ENCODE data around the gene GALNS.

- TF ChIP-seq CTCF (IDR thresholded peaks at IDR 0.05) (no peak), EZH2 (IDR thresholded peaks at IDR 0.05; ENCODE audit: borderline replicate concordance, insufficient read depth, low read depth, low read length, poor library complexity, severe bottlenecking) (no peak)
Observed at GRCh38 chr16:88799569-88800276, 57.0 kb downstream of the GALNS start.

All from B cell (primary cell).